ENCODE measurements around the gene KIAA1671.
"Not testable (repeated sequence)": the region's sequence is repeated elsewhere in the genome, so short reads cannot be mapped to it uniquely, and the experiment has no call there.

GRCh38 chr22:25233706-25234105 lies 281.2 kb downstream of the KIAA1671 start:
- not testable (repeated sequence) for TF ChIP-seq CTCF, POLR2A (IDR thresholded peaks at IDR 0.05)
